Measurements from ENCODE around the gene PLA2G5. TPM values are rescaled to one million over a fixed set of nuclear protein-coding genes. Genes with fewer than 3 reads are reported as not detected.

PLA2G5 gene
- polyA plus RNA-seq, 3 donors: not detected

DNA sequence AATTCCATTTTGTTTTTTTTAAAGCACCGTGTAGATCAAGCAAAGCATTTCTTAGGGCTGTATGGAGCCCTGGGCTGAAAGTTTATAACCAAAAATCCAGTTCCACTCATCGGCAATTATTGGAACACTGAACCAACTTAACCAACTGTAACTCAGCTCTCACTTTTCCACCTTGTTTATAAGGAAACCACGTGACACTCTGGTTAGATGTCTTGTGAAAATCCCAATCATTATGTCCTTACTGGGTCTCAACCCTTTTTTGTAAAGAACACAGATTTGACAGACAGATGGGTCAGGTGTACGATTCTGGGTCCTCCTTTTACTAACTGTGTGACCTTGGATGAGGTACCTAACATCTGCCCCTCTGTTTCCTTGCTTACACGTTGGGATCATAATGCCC lies 6.2 kb downstream of the PLA2G5 start:
- Histone ChIP-seq H3K4me2 (replicated peaks; ENCODE audit: extremely low read depth, low read length, poor library complexity, severe bottlenecking) (no peak overlapping the region), H3K27ac (ENCODE audit: low read depth in 1 of 2, low read length in 2 of 2) (no peak overlapping the region), H2AFZ (ENCODE audit: insufficient read depth, low read depth, low read length, poor library complexity, severe bottlenecking) (no peak overlapping the region), H3K4me1 (ENCODE audit: control insufficient read depth in 1 of 2, insufficient read depth in 2 of 2, low read length in 2 of 2) (peaks cover 6 to 9% of the 10 kb centered on the region in 2 donors), H3K79me2 (ENCODE audit: insufficient read depth, low read length) (no peaks in the 10 kb centered on the region), H3K4me3 (replicated peaks in 1 of 3; ENCODE audit: low read depth in 2 of 3, low read length in 3 of 3) (no peak overlapping the region), H3K36me3 (replicated peaks in 1 of 2; ENCODE audit: control insufficient read depth in 1 of 2, insufficient read depth in 2 of 2, low read length in 2 of 2) (no peaks in the 10 kb centered on the region), H3K27me3 (ENCODE audit: control insufficient read depth in 2 of 2, insufficient read depth in 2 of 2, low read length in 2 of 2) (peaks cover 0 to 16% of the 10 kb centered on the region in 2 donors), H3K9ac (ENCODE audit: insufficient read depth, low read length, poor library complexity, severe bottlenecking) (no peak overlapping the region), H3K9me3 (replicated peaks in 1 of 2; ENCODE audit: control insufficient read depth in 1 of 2, insufficient read depth in 1 of 2, low read length in 2 of 2) (no peaks in the 10 kb centered on the region), H4K20me1 (ENCODE audit: insufficient read depth, low read length) (no peaks in the 10 kb centered on the region)
- H3K27ac Mint-ChIP-seq: no peak overlapping the region
- H3K9me3 Mint-ChIP-seq: peaks cover 0 to 9% (median 0%) of the 10 kb centered on the region in 7 donors
- peaks cover 14 to 34% (median 31%) of the 10 kb centered on the region in 3 donors for H3K27me3 Mint-ChIP-seq (ENCODE audit: low read depth in 3 of 3)
- H3K4me3 Mint-ChIP-seq: no peak overlapping the region
- peaks cover 9% of the 10 kb centered on the region for H3K4me1 Mint-ChIP-seq
- TF ChIP-seq CTCF (IDR thresholded peaks at IDR 0.05): no peak
- WGBS (ENCODE audit: insufficient coverage): 81% methylated on average over 3 of the region's 5 CpGs
- no peak for DNase-seq
- intact Hi-C loops (cut with micrococcal nuclease): no loop called here
- no peaks in the 10 kb centered on the region for H3K36me3 Mint-ChIP-seq

DNA sequence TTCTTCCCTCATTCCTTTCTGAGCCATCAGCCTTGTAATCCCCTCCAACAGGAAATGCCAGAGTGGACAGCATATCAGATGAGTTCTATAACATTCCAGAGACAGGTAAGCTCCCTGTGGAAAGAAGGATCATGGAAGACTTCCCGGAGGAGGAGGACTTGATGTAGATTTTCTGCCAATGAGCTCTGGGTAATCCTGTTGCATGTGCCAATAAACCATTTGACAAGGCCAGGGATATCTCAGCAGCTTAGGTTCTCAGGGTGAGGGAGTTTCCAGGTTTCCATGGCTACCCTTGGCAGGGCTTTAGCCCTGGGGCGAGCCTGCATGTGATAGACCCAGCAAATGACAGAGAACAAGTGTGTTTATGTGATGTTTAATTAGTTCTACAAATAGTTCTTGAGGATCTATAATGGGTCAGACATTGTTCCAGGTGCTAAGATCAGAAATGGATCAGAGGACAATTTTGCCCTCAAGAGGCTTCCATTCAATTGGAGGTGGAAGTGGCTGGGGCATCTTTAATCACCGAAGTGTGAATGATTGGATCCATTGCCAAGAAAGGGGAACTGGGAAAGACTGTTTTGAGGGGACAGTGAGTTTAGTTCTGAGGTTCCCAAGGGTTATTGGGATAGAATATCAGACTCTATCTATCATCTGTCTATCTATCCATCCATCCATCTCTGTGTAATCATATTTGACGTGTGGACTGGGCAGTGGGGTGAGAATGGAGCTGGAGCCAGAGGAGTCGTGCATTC lies 6.9 kb downstream of the PLA2G5 start:
- peaks cover 18 to 39% (median 34%) of the 10 kb centered on the region in 3 donors for H3K27me3 Mint-ChIP-seq (ENCODE audit: low read depth in 3 of 3)
- intact Hi-C loops (cut with micrococcal nuclease): no loop called here
- peaks cover 0 to 9% (median 0%) of the 10 kb centered on the region in 7 donors for H3K9me3 Mint-ChIP-seq
- no peak overlapping the region for H3K27ac Mint-ChIP-seq
- H3K4me3 Mint-ChIP-seq: no peak overlapping the region
- Histone ChIP-seq H2AFZ (ENCODE audit: insufficient read depth, low read depth, low read length, poor library complexity, severe bottlenecking) (no peak overlapping the region), H3K4me3 (replicated peaks in 1 of 3; ENCODE audit: low read depth in 2 of 3, low read length in 3 of 3) (no peak overlapping the region), H3K9ac (ENCODE audit: insufficient read depth, low read length, poor library complexity, severe bottlenecking) (no peak overlapping the region), H3K4me2 (replicated peaks; ENCODE audit: extremely low read depth, low read length, poor library complexity, severe bottlenecking) (no peak overlapping the region), H3K79me2 (ENCODE audit: insufficient read depth, low read length) (no peaks in the 10 kb centered on the region), H3K4me1 (ENCODE audit: control insufficient read depth in 1 of 2, insufficient read depth in 2 of 2, low read length in 2 of 2) (peaks cover 8 to 13% of the 10 kb centered on the region in 2 donors), H3K36me3 (replicated peaks in 1 of 2; ENCODE audit: control insufficient read depth in 1 of 2, insufficient read depth in 2 of 2, low read length in 2 of 2) (no peaks in the 10 kb centered on the region), H3K9me3 (replicated peaks in 1 of 2; ENCODE audit: control insufficient read depth in 1 of 2, insufficient read depth in 1 of 2, low read length in 2 of 2) (no peaks in the 10 kb centered on the region), H4K20me1 (ENCODE audit: insufficient read depth, low read length) (no peaks in the 10 kb centered on the region), H3K27me3 (ENCODE audit: control insufficient read depth in 2 of 2, insufficient read depth in 2 of 2, low read length in 2 of 2) (peaks cover 0 to 16% of the 10 kb centered on the region in 2 donors), H3K27ac (ENCODE audit: low read depth in 1 of 2, low read length in 2 of 2) (no peak overlapping the region)
- WGBS (ENCODE audit: insufficient coverage): 89% methylated on average over 2 of the region's 5 CpGs
- no peak for TF ChIP-seq CTCF (IDR thresholded peaks at IDR 0.05)
- no peak for DNase-seq
- no peaks in the 10 kb centered on the region for H3K36me3 Mint-ChIP-seq
- peaks cover 12% of the 10 kb centered on the region for H3K4me1 Mint-ChIP-seq
